Measurements from ENCODE around the gene MAGI1.

The MAGI1 gene

DNA sequence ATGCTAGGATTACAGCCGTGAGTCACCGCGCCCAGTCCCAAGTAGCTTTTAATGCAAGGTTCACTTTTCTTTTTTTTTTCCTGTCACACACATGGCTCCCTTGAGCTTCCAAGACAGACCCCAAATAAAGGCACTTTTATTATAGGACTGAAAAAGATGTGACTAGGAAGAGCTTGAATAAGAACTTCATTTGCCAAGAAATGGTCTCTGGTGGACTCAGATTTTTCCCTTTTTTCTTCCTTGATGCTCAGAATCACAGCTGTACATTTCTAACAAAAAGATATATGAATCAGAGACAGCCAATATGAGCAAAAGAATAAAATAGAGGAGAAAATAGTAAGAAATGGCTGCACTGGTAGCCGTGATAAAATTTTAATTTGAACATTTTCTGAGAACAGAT lies 337.2 kb downstream of the MAGI1 start:
- no peak for DNase-seq
- intact Hi-C loops (cut with DNase I) = no loop called here

- intact Hi-C loops (cut with DNase I) = no loop called here
- no peak for DNase-seq
Observed at GRCh38 chr3:65689436-65689835, 349.3 kb downstream of the MAGI1 start.

GRCh38 chr3:65687741-65688140 lies 351.0 kb downstream of the MAGI1 start:
- no peak for DNase-seq
- intact Hi-C loops (cut with DNase I) = no loop called here

- DNase-seq = no peak
- intact Hi-C loops (cut with DNase I) = no loop called here
Observed at GRCh38 chr3:65685621-65686235, 353.0 kb downstream of the MAGI1 start.

DNA sequence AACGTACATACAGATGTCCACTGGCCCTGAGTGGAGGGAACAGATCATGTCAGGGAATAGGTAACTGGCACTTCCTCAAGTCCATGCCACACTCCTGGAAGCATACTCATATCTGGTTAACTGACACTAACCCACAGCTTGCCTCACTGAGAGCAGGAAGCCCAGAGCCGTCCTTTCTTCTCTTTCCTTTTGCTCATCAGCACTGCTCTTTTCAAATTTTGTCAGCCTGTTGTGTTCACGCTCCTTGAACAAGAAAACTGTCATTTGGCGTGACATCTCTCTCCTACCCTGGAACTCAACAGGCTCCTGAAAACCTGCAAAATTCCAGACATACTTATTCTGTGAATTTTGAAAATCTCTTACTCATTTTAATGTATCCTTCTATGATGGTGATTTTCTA lies 360.2 kb downstream of the MAGI1 start:
- intact Hi-C loops (cut with DNase I) = loop anchor here (2.0 kb wide), 1 partner anchor 76 kb away; no protein-coding TSS in a partner anchor
- DNase-seq = no peak

DNA sequence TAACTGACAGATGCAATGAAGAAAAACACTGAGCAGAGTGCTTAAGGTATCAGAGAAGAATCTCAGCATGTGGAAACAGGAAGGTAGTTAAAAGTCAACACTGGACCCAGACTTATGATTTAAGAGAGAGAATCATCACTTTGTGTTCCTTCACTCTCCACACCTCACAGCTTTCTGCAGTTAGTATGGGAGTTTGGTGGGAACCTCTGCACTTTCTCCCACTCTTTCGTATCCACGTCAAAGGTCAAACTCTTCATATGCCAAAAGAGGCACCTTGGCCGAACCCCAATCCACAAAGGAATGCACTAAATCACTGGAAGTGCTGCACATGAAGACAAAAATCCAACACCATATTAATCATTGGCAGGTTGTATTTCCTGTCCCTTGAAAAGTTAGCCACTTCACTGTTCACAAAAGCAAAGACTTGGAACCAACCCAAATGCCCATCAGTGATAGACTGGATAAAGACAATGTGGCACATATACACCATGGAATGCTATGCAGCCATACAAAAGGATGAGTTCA lies 361.2 kb downstream of the MAGI1 start:
- DNase-seq = no peak
- intact Hi-C loops (cut with DNase I) = loop anchor here (2.0 kb wide), 1 partner anchor 77 kb away; no protein-coding TSS in a partner anchor

GRCh38 chr3:65676580-65676979 lies 362.1 kb downstream of the MAGI1 start:
- intact Hi-C loops (cut with DNase I) = no loop called here
- no peak for DNase-seq

DNA sequence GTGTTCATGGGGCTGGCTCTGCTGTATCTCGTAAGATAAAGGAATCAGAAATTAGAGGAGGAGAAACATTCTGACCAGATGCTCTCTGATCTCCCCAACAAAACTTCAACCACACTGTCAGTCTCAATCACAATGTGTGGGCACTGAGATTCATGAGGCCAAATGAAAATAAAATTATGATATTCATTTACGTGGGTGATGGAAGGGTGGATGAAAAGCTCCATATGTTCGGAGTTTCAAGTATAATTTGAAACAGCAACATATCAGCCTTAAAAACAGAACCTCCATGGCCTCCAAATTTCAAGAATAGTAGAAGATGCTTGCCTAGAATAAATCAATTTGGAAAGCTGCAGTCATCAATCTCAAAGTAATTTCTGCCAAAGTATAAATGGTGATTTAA lies 363.7 kb downstream of the MAGI1 start:
- intact Hi-C loops (cut with DNase I) = no loop called here
- no peak for DNase-seq

DNA sequence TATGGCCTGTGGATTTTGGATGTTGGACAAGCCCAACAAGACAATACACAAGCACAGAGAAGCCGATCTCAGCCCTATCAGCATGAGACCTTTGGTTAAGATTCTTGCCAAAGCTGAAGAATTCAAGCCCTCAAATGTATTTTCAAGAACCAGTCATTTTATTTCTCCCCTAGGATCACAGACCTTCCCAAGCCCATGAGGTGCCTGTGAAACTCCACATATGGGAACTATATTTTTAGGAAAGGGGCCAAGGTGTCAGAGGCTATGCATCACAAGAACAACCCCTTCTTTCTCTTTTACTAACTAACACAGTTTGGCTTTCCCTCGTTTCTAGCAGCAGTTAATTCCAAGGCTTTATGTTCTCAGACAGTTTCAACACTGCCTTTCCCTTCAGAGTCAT lies 364.5 kb downstream of the MAGI1 start:
- no peak for DNase-seq
- intact Hi-C loops (cut with DNase I) = loop anchor here (5.0 kb wide), 1 partner anchor 77 kb away; no protein-coding TSS in a partner anchor

- intact Hi-C loops (cut with DNase I) = loop anchor here (2.0 to 5.0 kb wide), 2 partner anchors 76 to 234 kb away; no protein-coding TSS in a partner anchor
- DNase-seq = peak; percentile 22 to 94 (median 74)
Observed at GRCh38 chr3:65672871-65673815, 365.6 kb downstream of the MAGI1 start.

DNA sequence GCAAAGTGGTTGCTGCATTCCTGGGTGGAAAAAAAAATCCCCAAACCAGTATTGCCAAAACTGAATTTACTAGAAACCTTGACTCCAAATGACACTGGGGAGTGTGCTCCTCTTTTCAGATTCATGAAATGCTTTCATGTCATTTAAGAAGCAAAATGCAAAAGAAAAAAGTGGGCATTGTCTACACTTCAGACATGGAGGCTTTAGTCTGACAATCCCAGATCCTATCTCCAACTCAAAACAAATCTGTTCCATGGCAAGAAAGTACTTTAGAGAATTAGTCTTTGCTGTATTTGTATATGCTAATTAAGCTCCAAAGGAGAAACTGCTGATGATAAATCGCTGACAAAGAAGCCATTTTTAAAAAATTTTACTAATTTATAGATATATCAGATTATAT lies 366.7 kb downstream of the MAGI1 start:
- intact Hi-C loops (cut with DNase I) = loop anchor here (2.0 to 5.0 kb wide), 2 partner anchors 75 to 233 kb away; no protein-coding TSS in a partner anchor
- no peak for DNase-seq

- intact Hi-C loops (cut with DNase I) = loop anchor here (5.0 kb wide), 1 partner anchor 74 kb away; no protein-coding TSS in a partner anchor
Observed at GRCh38 chr3:65671004-65671403, 367.7 kb downstream of the MAGI1 start.

DNA sequence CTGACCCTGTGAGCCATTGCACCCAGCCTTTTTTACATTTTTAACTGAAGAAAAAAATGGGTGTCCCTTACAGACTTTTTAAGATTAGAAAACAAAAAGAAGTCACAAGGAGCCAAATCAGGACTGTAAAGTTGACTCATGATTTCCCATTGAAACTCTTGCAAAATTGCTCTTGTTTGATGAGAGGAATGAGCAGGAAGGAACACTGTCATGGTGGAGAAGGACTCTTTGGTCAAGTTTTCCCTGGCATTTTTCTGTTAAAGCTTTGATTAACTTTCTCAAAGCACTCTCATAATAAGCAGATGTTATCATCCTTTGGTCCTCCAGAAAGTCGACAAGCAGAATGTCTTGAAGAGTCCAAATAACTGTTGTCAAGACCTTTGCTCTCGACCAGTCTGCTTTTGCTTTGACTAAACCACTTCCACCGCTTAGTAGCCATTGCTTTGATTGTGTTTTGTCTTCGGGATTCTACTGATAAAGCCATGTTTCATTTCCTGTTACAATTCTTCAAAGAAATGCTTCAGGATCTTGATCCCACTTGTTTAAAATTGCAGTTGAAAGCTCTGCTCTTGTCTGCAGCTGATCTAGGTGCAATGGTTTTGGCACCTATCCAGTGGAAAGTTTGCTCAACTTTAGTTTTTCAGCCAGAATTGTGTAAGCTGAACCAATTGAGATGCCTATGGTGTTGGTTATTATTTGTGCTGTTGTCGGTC lies 369.4 kb downstream of the MAGI1 start:
- intact Hi-C loops (cut with DNase I) = no loop called here
- DNase-seq = no peak

More at GRCh38 chr3:65671004-65671403, 367.7 kb downstream of the MAGI1 start:
- no peak for DNase-seq

DNA sequence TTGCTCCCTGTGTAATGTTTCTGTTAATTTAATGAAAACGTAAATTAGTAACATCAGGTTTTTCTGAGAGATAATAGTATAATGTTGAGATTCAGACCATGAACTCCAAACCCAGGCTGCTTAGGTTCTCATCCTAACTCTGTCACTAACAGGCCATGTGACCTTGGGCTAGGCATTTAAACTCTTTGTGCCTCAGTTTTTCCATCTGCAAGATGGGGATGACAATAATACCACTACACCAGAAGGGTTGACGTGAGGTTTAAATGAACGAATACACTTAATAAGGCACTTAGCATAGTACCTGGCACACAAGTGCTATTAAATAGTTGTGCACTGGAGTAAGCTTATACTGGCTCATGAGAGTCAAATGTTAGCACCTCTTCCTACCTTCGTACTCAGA lies 370.8 kb downstream of the MAGI1 start:
- DNase-seq = no peak
- intact Hi-C loops (cut with DNase I) = no loop called here

GRCh38 chr3:65666448-65667091 lies 372.1 kb downstream of the MAGI1 start:
- intact Hi-C loops (cut with DNase I) = no loop called here
- no peak for DNase-seq

- no peak for DNase-seq
- intact Hi-C loops (cut with DNase I) = no loop called here
Observed at GRCh38 chr3:65665915-65666314, 372.8 kb downstream of the MAGI1 start.

DNA sequence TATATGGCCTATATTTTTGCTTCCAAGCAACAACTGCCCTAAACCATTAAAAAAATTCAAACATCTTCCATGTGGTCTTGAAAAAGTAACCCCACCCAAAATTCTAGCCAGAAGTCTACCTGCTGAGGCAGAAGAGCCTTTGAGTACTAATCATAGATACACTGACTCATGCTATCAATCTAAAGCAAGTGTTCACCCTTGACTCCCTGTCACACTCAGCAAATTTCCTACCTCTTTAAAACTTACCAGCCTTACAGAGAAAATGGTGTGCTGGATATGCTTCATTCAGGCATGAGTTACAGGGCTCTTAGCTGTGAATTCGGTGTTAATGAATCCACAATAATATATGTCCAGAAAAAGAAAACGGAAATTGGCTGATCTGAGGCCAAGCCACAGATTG lies 373.8 kb downstream of the MAGI1 start:
- intact Hi-C loops (cut with DNase I) = no loop called here

DNA sequence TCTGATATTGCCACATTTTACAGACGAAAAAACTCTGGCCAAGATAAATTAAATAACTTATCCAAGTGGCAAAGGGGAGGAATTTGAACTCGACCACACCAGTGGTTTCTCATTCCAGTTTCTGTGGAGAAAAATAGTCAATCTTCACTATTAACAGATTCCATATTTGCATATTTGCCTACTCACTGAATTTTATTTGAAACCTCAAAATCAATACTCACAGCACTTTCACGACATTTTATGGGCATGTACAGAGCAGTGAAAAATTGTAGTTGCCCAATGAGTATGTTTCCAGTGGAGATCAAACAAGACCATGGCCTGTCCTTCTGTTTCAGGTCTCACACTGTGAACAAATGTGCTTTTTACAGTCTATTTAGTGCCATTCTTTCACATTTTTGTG lies 374.3 kb downstream of the MAGI1 start:
- intact Hi-C loops (cut with DNase I) = no loop called here
- no peak for DNase-seq

More for the DNA sequence above, 373.8 kb downstream of the MAGI1 start:
- DNase-seq = no peak

DNA sequence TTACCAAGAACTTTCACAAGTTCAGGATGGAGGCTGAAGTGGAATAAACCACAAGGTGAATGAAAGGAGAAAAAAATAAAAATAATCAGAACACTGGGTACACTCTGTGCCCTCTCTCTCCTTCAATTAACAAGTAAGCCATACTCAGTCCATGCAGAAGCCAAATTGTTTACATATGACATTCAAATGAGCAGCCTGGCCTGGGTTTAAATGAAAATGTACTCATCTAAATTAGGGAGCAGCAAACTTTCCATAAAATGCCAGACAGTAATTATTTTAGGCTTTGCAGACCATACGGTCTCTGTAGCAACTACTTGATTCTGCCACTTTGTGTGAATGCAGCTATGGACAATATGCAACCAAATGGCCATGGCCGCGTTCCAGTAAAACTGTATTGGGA lies 376.6 kb downstream of the MAGI1 start:
- intact Hi-C loops (cut with DNase I) = no loop called here
- DNase-seq = no peak

GRCh38 chr3:65660000-65660598 lies 378.6 kb downstream of the MAGI1 start:
- no peak for DNase-seq
- intact Hi-C loops (cut with DNase I) = no loop called here

Measured in posterior cingulate gyrus (tissue), 11 donors.